ENCODE data around the gene SMARCAD1.
"Not testable (repeated sequence)": the region's sequence is repeated elsewhere in the genome, so short reads cannot be mapped to it uniquely, and the experiment has no call there.

Gene SMARCAD1

DNA sequence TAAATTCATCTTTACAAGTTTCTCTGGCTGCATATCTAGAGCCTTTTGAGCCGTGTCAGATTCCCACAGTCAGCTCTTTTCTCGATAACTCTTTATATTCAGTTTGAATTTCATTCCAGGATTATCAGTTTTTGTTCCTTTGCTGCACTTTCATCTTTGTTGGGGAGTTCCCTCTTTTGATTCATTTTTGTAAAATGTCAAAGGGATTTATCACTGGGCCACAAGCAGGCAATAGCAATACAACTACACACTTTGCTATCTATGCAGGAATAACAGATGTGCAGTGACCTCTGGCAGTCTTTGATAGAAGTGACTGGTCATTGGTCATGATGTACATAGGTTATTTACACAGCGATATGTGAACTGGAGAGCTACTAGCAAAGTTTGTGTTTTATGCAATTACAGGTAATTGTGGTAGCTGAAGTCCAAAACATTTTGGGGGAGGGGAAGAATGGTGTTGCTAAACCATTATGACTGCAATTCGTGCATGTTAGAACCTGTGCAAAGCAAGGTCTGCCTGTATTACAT is 91.1 kb downstream of the SMARCAD1 start:
- no peak for DNase-seq (ENCODE audit: low spot score)

DNA sequence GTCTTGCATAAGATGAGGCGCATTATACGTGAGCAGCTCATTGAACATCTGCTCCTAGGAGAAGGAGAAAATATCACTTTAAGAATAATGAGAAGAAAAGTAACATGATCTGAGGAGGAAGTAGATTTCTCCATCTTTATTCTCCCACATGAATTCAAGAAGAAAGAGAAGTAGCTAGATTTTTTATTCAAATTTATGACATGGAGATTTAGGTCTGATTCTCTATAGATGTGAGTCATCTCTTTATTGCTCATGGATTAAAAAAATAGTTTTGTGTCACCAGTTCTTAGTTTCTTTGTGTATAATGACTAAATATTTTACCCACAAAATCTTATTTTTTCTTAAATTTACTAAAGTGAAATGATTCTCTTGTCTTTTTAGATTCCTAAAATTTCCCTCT is 94.5 kb downstream of the SMARCAD1 start:
- DNase-seq (ENCODE audit: low spot score) = no peak

DNA sequence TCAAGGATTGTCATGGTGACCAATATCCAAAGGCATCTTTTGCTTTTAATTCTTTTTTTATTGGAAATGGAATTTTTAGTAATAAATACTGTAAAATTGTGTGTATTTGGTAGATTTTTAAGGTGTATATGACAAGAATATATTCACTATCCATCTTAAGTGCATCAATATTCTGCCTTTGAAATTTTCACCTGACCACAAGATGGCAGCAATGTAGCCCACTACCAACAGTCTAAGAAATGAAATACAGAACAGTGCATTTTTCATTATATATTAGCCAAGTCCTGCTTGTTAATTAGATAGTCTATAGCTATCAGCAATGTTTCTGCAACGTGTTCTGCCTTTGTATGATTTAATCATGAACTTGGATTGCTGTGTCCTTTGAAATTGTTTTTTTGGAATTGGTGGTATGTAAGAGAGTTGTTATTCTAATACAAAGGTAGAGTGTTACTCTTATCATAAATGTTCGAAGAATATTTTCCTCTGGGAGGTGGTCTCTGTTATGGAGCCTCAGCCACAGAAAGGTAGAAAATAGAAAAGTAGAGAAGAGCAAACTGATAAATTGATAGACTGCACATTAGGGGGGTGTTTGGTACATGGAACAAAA is 96.8 kb downstream of the SMARCAD1 start:
- peak; percentile 18 for DNase-seq (ENCODE audit: low spot score)

DNA sequence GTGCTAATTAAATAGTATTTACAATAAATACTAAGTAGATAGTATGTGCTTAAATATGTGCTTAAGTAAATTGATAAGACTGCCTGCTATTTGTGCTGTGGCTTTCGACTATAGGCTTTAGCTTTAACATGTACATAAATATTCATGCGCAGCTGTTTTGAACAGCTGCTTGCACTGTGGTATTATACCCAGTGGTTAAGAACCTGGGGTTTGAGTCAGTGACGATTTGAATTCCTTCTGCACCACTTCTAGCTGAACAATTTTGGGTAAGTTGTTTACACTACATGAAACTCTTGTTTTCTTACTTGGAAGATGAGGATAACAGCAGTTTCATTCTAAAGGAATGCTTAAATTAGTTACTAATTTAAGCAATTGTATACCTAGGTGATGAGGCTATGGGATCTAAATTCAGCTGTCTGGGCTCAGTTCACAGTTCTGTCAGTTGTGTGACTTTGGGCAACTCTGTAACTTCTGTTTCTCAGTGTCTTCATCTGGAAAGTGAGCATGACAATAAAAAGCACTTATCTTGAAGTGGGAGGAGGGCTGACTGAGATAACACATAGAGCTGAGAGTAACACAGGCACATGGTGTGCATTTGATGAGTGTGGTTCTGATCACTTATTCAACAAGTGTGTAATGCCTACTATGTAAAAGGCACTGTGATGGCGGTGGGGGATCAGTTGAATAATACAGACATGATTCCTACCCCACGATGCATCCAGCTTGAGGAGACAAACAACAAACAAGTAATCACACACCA is 98.0 kb downstream of the SMARCAD1 start:
- DNase-seq (ENCODE audit: low spot score) = no peak

DNA sequence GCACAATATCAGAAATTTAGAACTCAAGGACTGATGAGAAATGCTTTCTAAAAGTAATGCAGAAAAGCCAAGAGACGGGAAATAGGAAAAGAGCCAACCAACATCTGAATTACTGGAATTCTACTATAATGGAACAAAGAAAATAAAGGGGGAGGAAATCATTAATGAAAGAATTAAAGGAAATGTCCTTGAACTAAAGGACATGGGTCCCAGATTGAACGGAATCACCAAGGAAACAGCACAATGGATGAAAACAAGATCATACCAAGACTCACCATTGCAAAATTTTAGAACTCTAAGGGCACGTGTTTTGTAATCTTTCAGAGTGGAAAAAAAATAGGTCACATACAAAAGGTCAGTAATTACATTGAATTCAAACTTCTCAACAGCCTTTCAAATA is 99.0 kb downstream of the SMARCAD1 start:
- DNase-seq (ENCODE audit: low spot score) = no peak

DNA sequence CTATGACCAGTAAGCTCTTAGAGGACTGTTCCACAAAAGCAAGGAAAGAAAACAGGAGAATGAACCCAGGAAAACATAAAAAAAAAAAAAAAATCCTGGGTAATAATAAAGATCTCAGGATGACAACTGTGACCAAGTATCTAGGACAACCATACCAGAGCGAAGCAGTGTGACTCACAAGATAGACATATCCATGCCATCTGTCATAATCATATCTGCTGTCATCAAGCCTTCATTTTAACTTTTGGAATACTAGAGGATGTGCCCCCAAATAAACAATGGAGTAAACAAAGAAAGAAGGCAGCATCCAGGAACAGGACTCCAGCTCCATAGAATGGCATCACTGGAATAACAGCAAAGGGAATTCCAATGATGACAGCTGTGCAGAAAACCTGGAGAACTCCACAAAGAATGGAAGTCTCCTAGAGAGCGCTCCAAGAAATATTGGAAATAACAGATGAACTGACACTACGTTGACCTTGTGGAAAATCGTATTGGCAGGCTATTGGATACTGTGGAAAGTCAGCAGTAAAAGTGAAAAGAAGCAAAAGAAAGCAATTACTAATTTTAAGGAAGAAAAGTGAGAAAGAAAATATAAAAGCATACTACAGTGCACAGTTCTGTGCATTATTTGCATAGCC is 99.7 kb downstream of the SMARCAD1 start:
- no peak for DNase-seq (ENCODE audit: low spot score)

DNA sequence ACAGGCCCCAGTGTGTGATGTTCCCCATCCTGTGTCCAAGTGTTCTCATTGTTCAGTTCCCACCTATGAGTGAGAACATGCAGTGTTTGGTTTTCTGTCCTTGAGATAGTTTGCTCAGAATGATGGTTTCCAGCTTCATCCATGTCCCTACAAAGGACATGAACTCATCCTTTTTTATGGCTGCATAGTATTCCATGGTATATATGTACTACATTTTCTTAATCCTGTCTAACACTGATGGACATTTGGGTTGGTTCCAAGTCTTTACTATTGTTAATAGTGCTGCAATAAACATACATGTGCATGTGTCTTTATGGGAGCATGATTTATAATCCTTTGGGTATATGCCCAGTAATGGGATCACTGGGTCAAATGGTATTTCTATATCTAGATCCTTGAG is 112.3 kb downstream of the SMARCAD1 start:
- DNase-seq (ENCODE audit: low spot score) = not testable (repeated sequence)

DNA sequence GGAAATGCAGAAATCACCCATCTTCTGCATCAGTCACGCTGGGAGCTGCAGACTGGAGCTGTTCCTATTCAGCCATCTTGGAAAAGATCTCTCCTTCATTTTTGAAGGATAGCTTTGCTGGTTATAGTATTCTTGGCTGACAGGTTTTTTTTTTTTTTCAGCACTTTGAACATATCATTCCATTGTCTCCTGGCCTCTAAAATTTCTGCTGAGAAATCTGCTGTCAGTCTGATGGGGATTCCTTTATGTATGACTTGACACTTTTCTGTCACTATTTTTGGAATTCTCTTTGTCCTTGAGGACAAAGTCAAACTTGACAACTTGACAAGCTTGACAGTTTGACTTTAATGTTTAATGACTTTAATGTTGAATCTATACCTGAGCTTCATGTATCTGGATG is 118.2 kb downstream of the SMARCAD1 start:
- no peak for DNase-seq (ENCODE audit: low spot score)

DNA sequence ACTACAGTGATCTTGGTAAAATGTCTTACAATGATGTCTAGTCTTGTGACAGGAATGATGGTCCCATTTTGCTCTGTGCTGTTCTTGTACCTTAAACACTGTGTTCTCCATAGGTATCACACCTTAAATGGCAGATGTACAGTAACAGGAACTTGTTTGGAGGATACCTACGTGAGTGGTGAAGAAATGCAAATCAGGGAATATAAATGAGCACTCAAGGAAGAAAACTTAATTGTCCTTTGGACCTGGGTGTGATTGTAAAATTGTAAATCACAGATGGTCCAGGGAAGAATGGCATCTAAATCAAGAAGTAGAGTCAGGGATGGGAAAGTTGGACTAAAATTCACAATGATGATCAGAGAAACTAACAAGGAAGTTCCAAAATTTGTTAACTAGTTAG is 122.3 kb downstream of the SMARCAD1 start:
- DNase-seq (ENCODE audit: low spot score) = no peak

DNA sequence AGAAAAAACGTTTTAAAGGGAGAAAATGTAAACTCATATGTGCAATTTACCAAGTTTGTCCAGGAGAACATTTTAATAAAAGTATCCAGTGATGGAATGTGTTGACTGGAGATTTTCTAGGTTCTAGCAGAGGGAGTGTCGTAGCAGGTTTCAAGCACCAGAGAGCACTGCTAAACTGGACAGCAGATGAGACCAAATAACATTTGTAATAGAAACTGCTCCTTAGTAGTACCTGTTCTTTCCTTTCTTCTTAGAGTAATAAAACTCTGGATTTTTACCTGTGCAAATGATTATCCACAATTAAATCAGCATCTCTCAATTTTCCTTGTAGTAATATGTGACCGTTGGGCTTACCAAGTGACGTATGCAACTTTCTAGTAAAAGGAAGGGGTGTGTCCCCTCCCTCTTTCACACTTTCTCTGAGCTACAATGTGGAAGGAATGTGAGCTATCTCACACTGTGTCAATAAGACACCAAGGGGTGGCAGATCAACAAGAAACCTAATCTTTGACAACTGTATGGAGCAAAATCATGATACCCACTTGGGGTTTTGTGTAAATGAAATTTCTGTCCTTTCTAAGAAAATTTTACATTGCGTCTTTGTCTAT is 125.4 kb downstream of the SMARCAD1 start:
- no peak for DNase-seq (ENCODE audit: low spot score)

DNA sequence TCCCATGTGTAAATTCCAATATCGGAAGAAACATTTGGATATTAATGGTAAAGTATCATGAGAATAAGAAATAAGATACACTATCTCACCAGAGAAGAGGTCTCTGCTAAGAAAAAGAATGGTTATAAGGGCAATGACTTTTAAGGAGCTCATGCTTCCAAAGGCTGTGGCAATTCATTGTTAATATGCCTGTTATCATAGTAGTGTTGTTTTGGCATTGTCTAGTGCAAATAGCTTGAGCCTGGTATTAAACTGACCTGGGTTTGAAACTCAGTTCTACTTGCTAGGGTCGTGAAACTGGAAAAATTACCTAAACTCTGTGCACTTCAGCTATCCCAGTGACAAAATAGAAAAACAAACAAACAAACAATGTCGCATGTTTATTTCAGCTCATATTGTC is 126.2 kb downstream of the SMARCAD1 start:
- DNase-seq (ENCODE audit: low spot score) = no peak

DNA sequence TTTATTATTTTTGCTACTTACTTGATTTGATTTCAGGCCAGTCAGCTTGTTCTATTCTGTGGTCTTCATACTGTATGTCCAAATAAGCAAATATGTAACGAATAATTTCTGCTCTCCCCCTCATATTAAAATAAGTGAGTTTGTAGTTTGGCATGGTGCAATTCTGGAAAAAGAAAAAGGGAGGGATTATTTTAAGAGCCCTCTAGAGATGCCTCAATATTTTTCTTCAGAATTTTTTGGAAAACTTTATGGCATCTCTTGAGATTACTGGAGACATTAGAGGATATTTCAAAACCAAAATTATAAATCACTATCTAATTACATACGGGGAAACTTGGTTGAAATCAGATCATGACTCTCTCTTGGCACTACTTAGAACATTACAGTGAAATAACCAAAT is 126.8 kb downstream of the SMARCAD1 start:
- no peak for DNase-seq (ENCODE audit: low spot score)

DNA sequence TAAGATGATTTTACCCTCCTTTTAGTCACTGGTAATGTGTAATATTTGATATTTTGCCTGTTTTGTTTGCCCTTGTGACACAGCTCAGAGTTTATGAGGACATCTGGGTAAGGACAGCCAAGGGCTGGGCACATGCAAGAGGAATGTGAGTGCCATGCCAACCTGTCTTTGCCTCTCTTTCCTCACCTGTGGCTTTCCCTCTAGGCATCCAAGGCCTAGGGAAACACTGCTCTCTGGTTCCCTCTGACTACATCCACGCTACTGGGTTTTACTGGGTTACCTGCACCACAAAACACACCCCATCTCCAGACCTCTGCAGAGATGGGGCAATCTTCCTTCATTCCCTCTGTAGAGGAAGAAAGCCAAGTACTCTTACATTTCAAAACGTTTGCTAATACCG is 127.3 kb downstream of the SMARCAD1 start:
- DNase-seq (ENCODE audit: low spot score) = no peak

DNA sequence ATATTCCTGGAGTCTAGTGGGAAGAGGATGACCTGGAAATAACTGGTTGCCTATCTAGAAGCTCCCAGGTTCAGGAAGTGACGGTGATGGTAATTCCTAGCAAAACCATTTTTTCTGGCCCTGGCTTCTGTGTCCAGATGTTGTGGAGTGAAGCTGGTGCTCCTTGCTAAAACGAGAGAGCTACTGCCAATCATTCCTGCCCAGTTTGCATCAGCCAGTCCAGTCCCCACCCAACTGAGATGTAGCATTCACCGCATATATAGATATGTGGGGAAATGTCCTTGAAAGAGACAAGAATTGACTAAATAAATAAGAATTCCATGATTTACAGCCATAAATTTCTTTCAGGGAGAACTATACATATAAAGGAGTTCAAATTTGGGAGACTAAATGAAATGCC is 128.6 kb downstream of the SMARCAD1 start:
- no peak for DNase-seq (ENCODE audit: low spot score)

DNA sequence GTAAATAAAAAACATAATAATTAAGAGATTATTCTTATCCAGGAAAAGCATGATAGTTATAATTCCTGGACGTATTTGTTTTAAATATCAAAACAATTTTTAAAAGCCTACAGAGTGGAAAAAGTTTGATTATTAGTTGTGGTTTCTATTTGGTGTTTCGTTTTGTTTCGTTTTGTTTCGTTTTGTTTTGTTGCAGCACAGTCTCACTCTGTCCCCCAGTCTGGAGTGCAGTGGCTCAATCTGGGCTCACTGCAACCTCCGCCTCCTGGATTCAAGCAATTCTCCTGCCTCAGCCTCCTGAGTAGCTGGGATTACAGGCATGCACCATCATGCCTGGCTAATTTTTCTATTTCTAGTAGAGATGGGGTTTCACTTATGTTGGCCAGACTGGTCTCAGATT is 129.1 kb downstream of the SMARCAD1 start:
- not testable (repeated sequence) for DNase-seq (ENCODE audit: low spot score)

DNA sequence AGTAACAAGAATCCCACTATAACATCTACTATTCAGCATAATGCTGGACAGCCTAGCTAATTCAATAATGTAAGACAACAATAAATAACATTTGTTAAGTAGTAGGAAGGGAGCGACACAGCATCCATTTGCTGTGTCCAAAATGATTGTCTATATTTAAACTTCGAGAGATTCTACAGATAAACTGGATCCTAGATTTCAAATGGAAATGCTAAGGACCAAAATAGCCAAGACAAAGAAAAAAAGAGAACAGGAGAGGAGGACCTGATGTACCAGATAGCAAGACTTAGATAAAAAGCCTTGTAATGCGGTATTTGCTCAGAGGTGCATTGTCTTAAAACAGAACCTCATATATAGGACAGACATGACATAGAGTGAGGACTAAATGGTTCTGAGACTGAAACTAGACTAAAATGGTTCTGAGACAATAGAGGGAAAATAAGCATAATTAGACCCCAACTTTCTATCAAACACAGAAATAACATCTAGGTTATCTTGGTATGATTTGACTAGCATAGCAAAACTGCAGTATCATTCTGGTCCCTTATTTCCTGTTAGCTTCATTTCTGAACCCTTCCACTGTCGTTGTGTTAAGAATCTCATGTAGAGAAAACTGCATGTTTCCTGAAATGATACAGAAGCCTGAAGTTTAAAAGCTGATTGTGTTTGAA is 131.2 kb downstream of the SMARCAD1 start:
- no peak for DNase-seq (ENCODE audit: low spot score)

DNA sequence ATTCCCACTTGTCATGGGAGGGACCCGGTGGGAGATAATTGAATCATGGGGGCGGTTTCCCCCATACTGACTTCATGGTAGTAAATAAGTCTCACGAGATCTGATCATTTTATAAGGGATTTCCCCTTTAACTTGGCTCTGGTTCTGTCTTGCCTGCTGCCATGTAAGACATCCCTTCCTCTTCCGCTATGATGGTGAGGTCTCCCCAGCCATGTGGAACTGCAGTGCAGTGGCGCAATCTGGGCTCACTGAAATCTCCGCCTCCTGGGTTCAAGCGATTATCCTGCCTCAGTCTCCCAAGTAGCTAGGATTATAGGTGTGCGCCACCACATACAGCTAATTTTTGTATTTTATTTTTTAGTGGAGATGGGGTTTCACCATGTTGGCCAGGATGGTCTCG is 132.1 kb downstream of the SMARCAD1 start:
- DNase-seq (ENCODE audit: low spot score) = no peak
